Fibroblast of skin of left quadriceps (primary cell): ENCODE measurements around the gene GOLPH3L.
"Not testable (repeated sequence)": the region's sequence is repeated elsewhere in the genome, so short reads cannot be mapped to it uniquely, and the experiment has no call there.

Experiments
- DNase-seq, 2 experiments: peaks; one replicate each; pipeline ENCODE4 v3.0.0-alpha.2; 2013; ENCODE audit warnings: low read depth in 2 of 2

The GOLPH3L gene

GRCh38 chr1:150696995-150697927 is at the start of gene GOLPH3L:
Gene GOLPH3L, minus strand, starts transcription at chr1:150697154. Its CDS starts 2,316 bp downstream, at chr1:150694838.
- DNase-seq: peak; percentile 96 to 97

GRCh38 chr1:150730130-150730721 is 33.3 kb upstream of the GOLPH3L start:
- no peak for DNase-seq

GRCh38 chr1:150724336-150724735 is 27.4 kb upstream of the GOLPH3L start:
- DNase-seq: no peak

- no peak for DNase-seq
Measured at GRCh38 chr1:150720703-150721102, 23.7 kb upstream of the GOLPH3L start, which contains the start of gene HORMAD1. Gene HORMAD1, minus strand, starts transcription at chr1:150720895. Its CDS starts 1,390 bp downstream, at chr1:150719505.

- DNase-seq: no peak
Measured at GRCh38 chr1:150720098-150720497, 23.1 kb upstream of the GOLPH3L start.

GRCh38 chr1:150718225-150718891 is 21.4 kb upstream of the GOLPH3L start:
- DNase-seq: no peak

- not testable (repeated sequence) for DNase-seq
Measured at GRCh38 chr1:150709031-150709430, 12.1 kb upstream of the GOLPH3L start.

GRCh38 chr1:150708595-150708994 is 11.6 kb upstream of the GOLPH3L start:
- no peak for DNase-seq

- DNase-seq: no peak
Measured at GRCh38 chr1:150706091-150706490, 9.1 kb upstream of the GOLPH3L start.

GRCh38 chr1:150703427-150703826 is 6.5 kb upstream of the GOLPH3L start:
- DNase-seq: no peak

GRCh38 chr1:150696590-150696989 is 364 bp downstream of the GOLPH3L start:
- no peak for DNase-seq

- no peak for DNase-seq
Measured at GRCh38 chr1:150696162-150696561, 792 bp downstream of the GOLPH3L start.

- no peak for DNase-seq
Measured at GRCh38 chr1:150695561-150695960, 1.4 kb downstream of the GOLPH3L start.

- DNase-seq: no peak
Measured at GRCh38 chr1:150692720-150693119, 4.2 kb downstream of the GOLPH3L start.

- no peak for DNase-seq
Measured at GRCh38 chr1:150688763-150689162, 8.2 kb downstream of the GOLPH3L start.

GRCh38 chr1:150686275-150686674 is 10.7 kb downstream of the GOLPH3L start:
- no peak for DNase-seq

GRCh38 chr1:150683914-150684313 is 13.0 kb downstream of the GOLPH3L start:
- DNase-seq: no peak

- DNase-seq: no peak
Measured at GRCh38 chr1:150678988-150679387, 18.0 kb downstream of the GOLPH3L start.

GRCh38 chr1:150674881-150675280 is 22.1 kb downstream of the GOLPH3L start:
- no peak for DNase-seq

GRCh38 chr1:150663321-150663720 is 33.6 kb downstream of the GOLPH3L start:
- no peak for DNase-seq

GRCh38 chr1:150662811-150663210 is 34.1 kb downstream of the GOLPH3L start:
- no peak for DNase-seq

GRCh38 chr1:150661156-150661555 is 35.8 kb downstream of the GOLPH3L start:
- DNase-seq: no peak
